GM12878 (cell line): ENCODE measurements around the gene RDH16. TPM values are rescaled to one million over a fixed set of nuclear protein-coding genes. Genes with fewer than 3 reads are reported as not detected.

ENCODE experiments used
- BACH1 ChIP-seq: fragments of 450-650 bp; IDR thresholded peaks from 2 replicates; pipeline ENCODE4 v1.6.1; 2017; ENCODE audit warnings: mild to moderate bottlenecking, borderline replicate concordance
- ETV6 ChIP-seq, 2 experiments: fragments of 450-650 bp in 1 of 2; IDR thresholded peaks in 1 of 2; conservative IDR thresholded peaks in 1 of 2; 2 replicates each; pipeline ENCODE4 v1.6.1; 2014; ENCODE audit warnings: antibody characterized with exemption in 1 of 2, borderline replicate concordance in 1 of 2, low read depth in 1 of 2, mild to moderate bottlenecking in 1 of 2, moderate library complexity in 1 of 2
- FOXM1 ChIP-seq: IDR thresholded peaks from 2 replicates; pipeline ENCODE4 v1.6.1; 2012; ENCODE audit warnings: low read depth, mild to moderate bottlenecking, inconsistent platforms, low read length, moderate library complexity
- NFYA ChIP-seq: IDR thresholded peaks from 2 replicates; pipeline ENCODE4 v1.6.1; 2011; ENCODE audit warnings: low read depth, mild to moderate bottlenecking, low read length, improper control_type of control experiment, borderline replicate concordance
- RELB ChIP-seq: fragments of 450-650 bp; IDR thresholded peaks from 2 replicates; pipeline ENCODE4 v1.6.1; 2017; ENCODE audit warnings: low read depth, mild to moderate bottlenecking, moderate library complexity
- TARDBP ChIP-seq: IDR thresholded peaks from 2 replicates; pipeline ENCODE4 v1.6.1; 2016; ENCODE audit warnings: borderline replicate concordance
- ZBTB40 ChIP-seq: fragments of 450-650 bp; IDR thresholded peaks from 2 replicates; pipeline ENCODE4 v1.6.1; 2016; ENCODE audit warnings: mild to moderate bottlenecking, moderate library complexity, borderline replicate concordance
- ZNF274 ChIP-seq: IDR thresholded peaks from one replicate; pipeline ENCODE4 v1.8.0; 2011; ENCODE audit not compliant: insufficient read length, insufficient read depth
- polyA plus RNA-seq, 11 experiments: library from polyadenylated mRNA; depleted of rRNA in 4 of 11; unstranded in 6 of 11; stranded (reverse) in 5 of 11; fragments of >200 nt; fragmentation: Nextera tagmentation in 4 of 11; fragmentation: Illumina TruSeq in 1 of 11; extraction: Ambion mirVana in 4 of 11; extraction: Trizol in 1 of 11; gene quantifications; 1 replicate in 1 of 11; 2 replicates in 10 of 11; pipeline versions ENCODE4 v1.2.1 to v1.2.3, GENCODE V29; 2011 to 2016; ENCODE audit warnings: inconsistent platforms in 2 of 11, missing spikeins in 2 of 11, low read depth in 1 of 11
- total RNA-seq, 4 experiments: library from RNA; depleted of rRNA in 3 of 4; stranded (reverse); fragments of >200 nt in 3 of 4; fragmentation: Illumina TruSeq in 1 of 4; extraction: Trizol in 1 of 4; gene quantifications; 2 replicates each; pipeline versions ENCODE4 v1.2.1 to v1.2.3, GENCODE V29; 2013 to 2021
- TF ChIP-seq, protein P1 (sequence below): fragments of 450-650 bp; IDR thresholded peaks from 2 replicates; pipeline ENCODE4 v1.6.1; 2017; ENCODE audit warnings: mild to moderate bottlenecking, low read depth, inconsistent platforms; ENCODE audit not compliant: poor library complexity, severe bottlenecking

The RDH16 gene
- total and polyA plus RNA-seq, 10 of the 15 experiments (the other 5 are each of a cell fraction or from before 2014, with no cell fraction given), result 0.04 to 0.31 (median 0.06) TPM

DNA sequence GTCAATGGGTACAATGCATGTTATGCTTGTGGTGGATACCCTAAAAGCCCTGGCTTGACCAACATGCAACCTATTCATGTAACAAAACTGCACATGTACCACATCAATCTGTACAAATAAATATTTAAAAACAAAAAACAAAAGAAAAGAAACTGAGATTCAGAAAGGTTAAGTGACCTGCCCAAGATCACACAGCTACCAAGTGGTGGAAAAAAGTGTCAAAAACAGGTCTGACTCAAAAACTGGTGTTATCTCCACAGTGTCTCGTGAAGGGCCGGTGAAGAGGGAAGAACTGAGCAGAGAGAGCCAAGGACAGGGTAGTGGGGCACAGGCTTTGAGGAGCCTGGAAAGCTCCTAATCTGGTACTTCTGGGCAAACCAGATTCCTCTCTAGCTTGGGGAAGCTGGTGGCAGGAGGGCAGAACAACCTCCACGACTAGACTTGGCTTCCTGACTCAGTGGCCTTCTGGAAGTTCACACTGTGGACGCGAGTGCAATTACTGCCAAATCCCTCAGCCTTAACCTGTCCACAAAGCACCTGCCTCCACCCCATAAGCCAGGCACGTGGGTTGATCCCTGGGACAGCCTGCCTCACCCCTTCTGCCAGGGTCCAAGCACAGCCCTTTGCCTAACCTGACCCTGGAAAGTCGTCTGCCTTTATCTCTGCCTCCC is 33.4 kb upstream of the RDH16 start (continued):
- no peak for TF ChIP-seq ETV6 (conservative IDR thresholded peaks at IDR 0.05 in 1 of 2, IDR thresholded peaks at IDR 0.05 in 1 of 2; ENCODE audit: borderline replicate concordance in 1 of 2, low read depth in 1 of 2)
- TF ChIP-seq, protein P1, sequence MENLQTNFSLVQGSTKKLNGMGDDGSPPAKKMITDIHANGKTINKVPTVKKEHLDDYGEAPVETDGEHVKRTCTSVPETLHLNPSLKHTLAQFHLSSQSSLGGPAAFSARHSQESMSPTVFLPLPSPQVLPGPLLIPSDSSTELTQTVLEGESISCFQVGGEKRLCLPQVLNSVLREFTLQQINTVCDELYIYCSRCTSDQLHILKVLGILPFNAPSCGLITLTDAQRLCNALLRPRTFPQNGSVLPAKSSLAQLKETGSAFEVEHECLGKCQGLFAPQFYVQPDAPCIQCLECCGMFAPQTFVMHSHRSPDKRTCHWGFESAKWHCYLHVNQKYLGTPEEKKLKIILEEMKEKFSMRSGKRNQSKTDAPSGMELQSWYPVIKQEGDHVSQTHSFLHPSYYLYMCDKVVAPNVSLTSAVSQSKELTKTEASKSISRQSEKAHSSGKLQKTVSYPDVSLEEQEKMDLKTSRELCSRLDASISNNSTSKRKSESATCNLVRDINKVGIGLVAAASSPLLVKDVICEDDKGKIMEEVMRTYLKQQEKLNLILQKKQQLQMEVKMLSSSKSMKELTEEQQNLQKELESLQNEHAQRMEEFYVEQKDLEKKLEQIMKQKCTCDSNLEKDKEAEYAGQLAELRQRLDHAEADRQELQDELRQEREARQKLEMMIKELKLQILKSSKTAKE, result no peak
- no peak for TF ChIP-seq RELB
- TF ChIP-seq NFYA, result no peak
- no peak for TF ChIP-seq ZBTB40
- no peak for TF ChIP-seq TARDBP
- TF ChIP-seq FOXM1, result no peak
- TF ChIP-seq BACH1, result no peak
- TF ChIP-seq ZNF274, result no peak
